Retinal pigment epithelial cell (primary cell): Measurements from ENCODE around the gene IL1RAP.

ENCODE experiments used
- DNase-seq: peaks from one replicate; pipeline ENCODE4 v3.0.0-alpha.2; 2010; ENCODE audit warnings: low read depth
- H3K4me3 ChIP-seq: 2 replicates; pipeline ENCODE4 v1.5.1; 2011; ENCODE audit warnings: mild to moderate bottlenecking, low read length, control low read depth, moderate library complexity
- TF ChIP-seq, protein P1 (sequence below): conservative IDR thresholded peaks from 2 replicates; pipeline ENCODE4 v1.5.1; 2011; ENCODE audit warnings: low read depth, low read length, control low read depth, inconsistent platforms

IL1RAP gene

GRCh38 chr3:190522621-190523222 lies 8.8 kb downstream of the IL1RAP start:
- no peak for DNase-seq
- no peak overlapping the region for H3K4me3 ChIP-seq
- TF ChIP-seq, protein P1, sequence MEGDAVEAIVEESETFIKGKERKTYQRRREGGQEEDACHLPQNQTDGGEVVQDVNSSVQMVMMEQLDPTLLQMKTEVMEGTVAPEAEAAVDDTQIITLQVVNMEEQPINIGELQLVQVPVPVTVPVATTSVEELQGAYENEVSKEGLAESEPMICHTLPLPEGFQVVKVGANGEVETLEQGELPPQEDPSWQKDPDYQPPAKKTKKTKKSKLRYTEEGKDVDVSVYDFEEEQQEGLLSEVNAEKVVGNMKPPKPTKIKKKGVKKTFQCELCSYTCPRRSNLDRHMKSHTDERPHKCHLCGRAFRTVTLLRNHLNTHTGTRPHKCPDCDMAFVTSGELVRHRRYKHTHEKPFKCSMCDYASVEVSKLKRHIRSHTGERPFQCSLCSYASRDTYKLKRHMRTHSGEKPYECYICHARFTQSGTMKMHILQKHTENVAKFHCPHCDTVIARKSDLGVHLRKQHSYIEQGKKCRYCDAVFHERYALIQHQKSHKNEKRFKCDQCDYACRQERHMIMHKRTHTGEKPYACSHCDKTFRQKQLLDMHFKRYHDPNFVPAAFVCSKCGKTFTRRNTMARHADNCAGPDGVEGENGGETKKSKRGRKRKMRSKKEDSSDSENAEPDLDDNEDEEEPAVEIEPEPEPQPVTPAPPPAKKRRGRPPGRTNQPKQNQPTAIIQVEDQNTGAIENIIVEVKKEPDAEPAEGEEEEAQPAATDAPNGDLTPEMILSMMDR, result no peak

- TF ChIP-seq, protein P1, result no peak
Measured at GRCh38 chr3:190524942-190525341, 11.1 kb downstream of the IL1RAP start.

DNA sequence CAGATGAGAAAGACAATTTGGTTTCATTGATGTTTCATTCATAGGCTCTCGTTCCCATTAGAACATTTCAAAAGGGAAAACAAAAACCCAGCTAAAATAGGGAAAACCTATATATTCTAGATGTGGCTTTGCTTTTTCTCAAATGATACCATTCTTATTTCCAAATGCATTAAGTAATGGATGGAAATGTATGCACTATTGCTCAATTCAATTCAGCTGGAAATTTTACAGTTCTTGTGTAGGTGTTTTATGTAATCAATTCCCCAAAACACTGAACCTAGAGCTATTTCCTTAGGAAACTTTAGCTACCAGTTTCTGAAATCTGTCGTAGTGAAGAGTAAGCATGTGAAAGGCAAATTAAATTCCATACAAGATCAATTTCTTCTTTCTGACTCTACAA lies 11.7 kb downstream of the IL1RAP start:
- no peak overlapping the region for H3K4me3 ChIP-seq
- DNase-seq, result no peak
- TF ChIP-seq, protein P1, result no peak

More at GRCh38 chr3:190524942-190525341, 11.1 kb downstream of the IL1RAP start:
- H3K4me3 ChIP-seq, result no peak overlapping the region
- no peak for DNase-seq

DNA sequence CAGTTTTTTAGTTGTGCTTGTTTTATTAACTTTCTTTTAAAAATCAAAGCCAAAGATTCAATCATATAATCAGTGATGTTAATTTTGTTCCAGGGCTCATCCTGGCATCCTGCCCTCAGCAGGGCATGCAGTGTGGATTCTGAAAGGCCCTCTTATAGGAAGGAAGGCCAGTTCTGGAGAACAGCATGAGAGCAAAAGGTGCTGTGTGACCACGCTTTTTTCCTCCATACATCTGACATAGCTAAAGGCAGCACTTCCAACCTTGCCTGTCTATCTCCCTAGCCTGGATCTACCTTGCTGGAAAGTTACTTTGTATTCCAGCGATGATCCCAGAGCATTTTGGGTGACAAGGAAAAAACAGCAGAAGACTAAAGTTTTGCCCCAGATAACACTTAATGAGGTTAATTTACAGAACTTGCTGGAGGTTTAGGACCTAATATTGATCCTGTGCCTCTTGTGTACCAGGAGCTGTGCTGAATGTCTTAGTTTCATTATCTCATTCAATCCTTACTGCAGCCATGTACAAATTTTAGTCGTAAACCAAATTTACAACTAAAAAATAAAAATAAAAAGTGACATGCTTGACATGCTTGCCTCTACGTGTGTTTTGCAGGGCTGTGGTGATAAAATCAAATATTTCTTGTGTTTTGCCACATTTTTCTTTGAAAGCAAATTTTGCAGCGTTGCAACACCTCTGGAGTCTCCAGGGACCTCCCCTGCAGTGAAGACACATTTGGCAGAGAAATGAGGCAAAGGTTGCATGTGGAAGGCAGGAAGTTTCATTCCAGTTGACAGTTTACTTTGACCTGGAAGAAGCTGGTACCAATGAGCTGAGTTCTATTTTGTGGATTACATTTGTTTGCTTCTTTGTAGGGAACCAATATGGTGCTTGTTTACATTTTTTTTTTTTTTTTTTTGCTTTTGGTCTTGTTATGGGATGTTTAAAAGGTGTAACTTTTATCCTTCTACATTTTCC lies 13.2 kb downstream of the IL1RAP start:
- no peak overlapping the region for H3K4me3 ChIP-seq
- TF ChIP-seq, protein P1, result no peak
- no peak for DNase-seq

DNA sequence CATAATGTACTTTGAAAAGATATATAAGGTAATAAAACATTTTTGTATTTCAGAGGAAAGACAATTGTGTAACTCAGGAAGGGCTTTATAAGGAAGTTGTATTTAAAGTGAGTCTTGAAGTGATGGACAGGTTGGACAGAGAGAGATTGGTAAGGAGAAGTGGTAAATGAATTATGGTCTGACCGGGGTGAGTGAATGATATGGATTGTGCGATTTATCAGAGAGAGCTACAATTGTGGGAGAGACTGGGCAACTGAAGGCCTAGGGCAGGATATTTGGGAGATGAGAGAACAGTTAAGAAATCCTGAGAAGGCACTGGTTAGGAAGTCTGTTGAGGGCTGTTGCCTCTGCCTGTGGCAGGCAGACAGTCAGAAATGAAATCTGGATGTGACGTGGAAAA lies 14.8 kb downstream of the IL1RAP start:
- TF ChIP-seq, protein P1, result no peak
- H3K4me3 ChIP-seq, result no peak overlapping the region
- DNase-seq, result no peak

- no peak overlapping the region for H3K4me3 ChIP-seq
- TF ChIP-seq, protein P1, result no peak
- no peak for DNase-seq
Measured at GRCh38 chr3:190531406-190531805, 17.5 kb downstream of the IL1RAP start.
